SK-N-MC (cell line): Measurements from ENCODE around the gene LILRA5.
"Not testable (repeated sequence)": the region's sequence is repeated elsewhere in the genome, so short reads cannot be mapped to it uniquely, and the experiment has no call there.

Experiments used
- DNase-seq: peaks from one replicate; pipeline ENCODE4 v3.0.0-alpha.2; 2011; ENCODE audit warnings: low read depth, low spot score
- H3K27ac ChIP-seq: fragments of 200-600 bp; sonication (generic); 2 replicates; pipeline ENCODE4 v1.5.1; 2016; ENCODE audit warnings: mixed run types
- H3K36me3 ChIP-seq: fragments of 200-600 bp; sonication (generic); 2 replicates; pipeline ENCODE4 v1.6.1; 2017; ENCODE audit warnings: antibody characterized with exemption, low read length, mixed read lengths; ENCODE audit not compliant: insufficient read depth
- H3K4me3 ChIP-seq: fragments of 200-600 bp; sonication (generic); 2 replicates; pipeline ENCODE4 v1.5.1; 2016
- H3K9ac ChIP-seq: fragments of 200-600 bp; sonication (generic); 2 replicates; pipeline ENCODE4 v1.8.0; 2017; ENCODE audit warnings: mixed run types, mixed read lengths; ENCODE audit not compliant: insufficient read length
- H3K9me3 ChIP-seq: fragments of 200-600 bp; sonication (generic); 2 replicates; pipeline ENCODE4 v1.6.1; 2017; ENCODE audit warnings: low read depth, mild to moderate bottlenecking, antibody characterized with exemption, low read length, moderate library complexity, mixed read lengths
- EZH2 ChIP-seq: fragments of 200-600 bp; sonication (generic); IDR thresholded peaks from one replicate; pipeline ENCODE4 v1.6.1; 2017; ENCODE audit warnings: antibody characterized with exemption
- FOXP2 ChIP-seq: optimal IDR thresholded peaks from 2 replicates; pipeline ENCODE3; 2011; ENCODE audit warnings: mild to moderate bottlenecking, moderate library complexity; ENCODE audit not compliant: insufficient read depth; ENCODE audit errors: extremely low read length, control extremely low read depth
- POLR2AphosphoS5 ChIP-seq: IDR thresholded peaks from 2 replicates; pipeline ENCODE4 v1.6.1; 2012; ENCODE audit warnings: mild to moderate bottlenecking, low read depth, low read length, borderline replicate concordance

The LILRA5 gene

DNA sequence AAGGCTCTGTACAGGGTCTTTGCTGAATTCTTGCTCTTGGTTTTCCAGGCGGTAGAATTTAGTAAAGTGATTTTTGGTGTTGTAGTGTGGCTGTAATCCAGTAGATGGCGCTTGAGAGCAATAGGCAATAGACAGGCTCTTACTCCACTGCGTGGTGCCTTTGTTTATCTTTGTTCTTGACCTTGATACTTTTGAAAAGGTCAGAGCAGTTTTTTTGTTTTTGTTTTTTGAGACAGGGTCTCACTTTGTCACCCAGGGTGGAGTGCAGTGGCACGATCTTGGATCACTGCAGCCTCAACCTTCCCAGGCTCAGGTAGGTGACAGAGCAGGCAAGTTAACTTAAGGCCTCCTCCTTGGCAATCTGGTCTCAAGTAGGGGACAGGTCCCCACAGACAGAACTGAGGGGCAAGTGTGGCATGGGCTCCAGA lies 12.2 kb upstream of the LILRA5 start:
- H3K27ac ChIP-seq = no peak overlapping the region
- H3K9me3 ChIP-seq = no peaks in the 10 kb centered on the region
- H3K9ac ChIP-seq = no peak overlapping the region
- TF ChIP-seq POLR2AphosphoS5 (no peak), EZH2 (no peak), FOXP2 (no peak)
- no peak for DNase-seq
- H3K36me3 ChIP-seq = no peaks in the 10 kb centered on the region
- H3K4me3 ChIP-seq = no peak overlapping the region

DNA sequence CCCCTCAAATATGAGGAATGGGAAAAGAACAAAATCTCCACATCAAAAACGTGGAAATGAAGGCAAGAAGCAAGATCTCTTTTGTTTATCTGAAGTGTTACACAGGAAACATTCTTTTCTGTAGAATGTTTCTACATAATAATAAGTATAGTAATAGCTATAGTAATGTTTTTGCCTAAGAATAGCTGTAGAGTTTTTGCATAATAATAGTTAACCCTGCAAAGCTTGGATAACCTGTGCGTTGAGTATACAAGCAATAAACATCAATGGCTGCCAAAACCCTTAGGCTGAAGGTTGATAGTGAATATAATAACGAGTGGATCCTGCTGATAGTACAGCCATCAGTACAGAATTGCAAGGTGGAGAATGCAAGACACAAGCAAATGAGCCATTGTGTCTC lies 11.1 kb upstream of the LILRA5 start:
- Histone ChIP-seq H3K36me3 (no peaks in the 10 kb centered on the region), H3K27ac (no peak overlapping the region), H3K9ac (no peak overlapping the region), H3K4me3 (no peak overlapping the region), H3K9me3 (no peaks in the 10 kb centered on the region)
- TF ChIP-seq POLR2AphosphoS5 = no peak
- TF ChIP-seq EZH2 = no peak
- TF ChIP-seq FOXP2 = no peak
- DNase-seq = no peak

DNA sequence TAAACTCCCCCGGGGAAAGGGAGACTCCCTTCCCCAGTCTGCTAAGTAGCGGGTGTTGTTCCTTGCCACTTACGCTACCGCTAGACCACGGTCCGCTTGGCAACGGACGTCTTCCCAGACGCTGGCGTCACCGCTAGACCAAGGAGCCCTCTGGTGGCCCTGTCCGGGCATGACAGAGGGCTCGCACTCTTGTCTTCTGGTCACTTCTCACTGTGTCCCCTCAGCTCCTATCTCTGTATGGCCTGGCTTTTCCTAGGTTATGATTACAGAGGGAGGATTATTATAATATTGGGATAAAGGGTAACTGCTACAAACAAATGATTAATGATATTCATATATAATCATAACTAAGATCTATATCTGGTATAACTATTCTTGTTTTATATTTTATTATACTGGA lies 10.0 kb upstream of the LILRA5 start:
- not testable (repeated sequence) for H3K9ac ChIP-seq, H3K36me3 ChIP-seq, DNase-seq, H3K4me3 ChIP-seq, H3K27ac ChIP-seq, H3K9me3 ChIP-seq

DNA sequence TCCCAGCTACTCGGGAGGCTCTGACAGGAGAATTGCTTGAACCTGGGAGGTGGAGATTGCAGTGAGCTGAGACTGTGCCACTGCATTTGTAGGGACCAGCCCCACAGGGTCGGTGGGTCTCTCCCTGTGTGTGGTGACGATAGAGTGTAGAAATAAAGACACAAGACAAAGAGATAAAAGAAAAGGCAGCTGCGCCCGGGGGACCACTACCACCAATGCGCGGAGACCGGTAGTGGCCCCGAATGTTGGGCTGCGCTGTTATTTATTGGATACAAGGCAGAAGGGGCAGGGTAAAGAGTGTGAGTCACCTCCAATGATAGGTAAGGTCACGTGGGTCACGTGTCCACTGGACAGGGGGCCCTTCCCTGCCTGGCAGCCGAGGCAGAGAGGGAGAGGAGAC lies 9.3 kb upstream of the LILRA5 start:
- H3K27ac ChIP-seq, H3K36me3 ChIP-seq, H3K4me3 ChIP-seq, H3K9ac ChIP-seq, H3K9me3 ChIP-seq, DNase-seq: not testable (repeated sequence)

DNA sequence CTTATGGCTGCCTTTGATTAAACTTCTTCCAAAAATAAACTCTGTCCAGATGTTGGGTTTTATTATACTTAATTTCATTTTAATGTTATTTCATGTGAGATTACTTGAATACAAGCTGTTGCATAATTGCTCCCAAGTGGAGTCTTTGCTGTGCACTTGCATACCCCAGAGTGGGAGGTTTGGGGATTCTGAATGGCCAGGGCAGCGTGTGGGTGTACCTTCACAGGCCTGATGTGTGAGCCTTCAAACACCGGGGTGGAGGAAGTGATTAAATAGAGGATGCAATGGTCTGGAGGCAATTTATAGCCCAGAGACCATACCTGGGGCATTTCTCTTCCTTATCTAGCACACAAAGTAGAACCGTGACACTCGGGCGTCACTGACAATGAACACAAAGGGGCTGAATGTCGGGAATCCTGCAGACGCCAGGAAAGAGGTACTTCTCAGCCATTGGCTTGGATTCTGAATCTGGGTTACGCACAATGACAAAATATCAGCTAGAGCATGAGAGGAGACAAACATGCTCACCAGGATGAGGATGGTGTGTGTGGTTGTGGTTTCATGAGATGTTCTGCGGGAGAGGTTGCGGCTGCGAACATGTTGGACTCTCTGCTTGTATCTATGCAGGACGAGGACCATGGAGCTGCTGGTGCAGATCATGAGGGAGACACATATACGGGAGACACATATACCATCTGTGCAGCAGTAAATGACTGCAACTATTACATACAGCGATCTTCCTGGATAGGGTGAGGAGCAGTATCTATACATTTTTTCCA lies 7.1 kb upstream of the LILRA5 start:
- H3K4me3 ChIP-seq = no peak overlapping the region
- H3K27ac ChIP-seq = no peak overlapping the region
- no peak for TF ChIP-seq EZH2
- no peak for TF ChIP-seq FOXP2
- TF ChIP-seq POLR2AphosphoS5 = no peak
- H3K36me3 ChIP-seq = no peaks in the 10 kb centered on the region
- H3K9ac ChIP-seq = no peak overlapping the region
- DNase-seq = no peak
- no peaks in the 10 kb centered on the region for H3K9me3 ChIP-seq

DNA sequence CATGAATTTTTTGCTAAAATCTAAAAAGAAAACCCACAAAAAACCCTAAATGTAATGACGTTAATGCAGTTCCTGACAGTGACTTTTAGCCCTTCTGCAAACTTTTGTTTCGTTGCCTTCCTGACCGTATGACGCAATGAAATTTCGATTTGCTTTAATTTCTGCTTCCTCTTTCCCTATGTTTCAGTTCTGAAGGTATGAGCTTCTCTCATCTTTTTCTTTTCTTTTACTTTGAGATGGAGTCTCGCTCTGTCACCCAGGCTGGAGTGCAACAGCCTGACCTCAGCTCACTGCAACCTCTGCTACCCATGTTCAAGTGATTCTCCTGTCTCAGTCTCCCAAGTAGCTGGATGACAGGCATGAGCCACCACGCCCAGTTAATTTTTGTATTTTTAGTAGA lies 6.1 kb upstream of the LILRA5 start:
- H3K4me3 ChIP-seq = no peak overlapping the region
- no peak overlapping the region for H3K9ac ChIP-seq
- no peaks in the 10 kb centered on the region for H3K36me3 ChIP-seq
- H3K27ac ChIP-seq = no peak overlapping the region
- H3K9me3 ChIP-seq = no peaks in the 10 kb centered on the region
- DNase-seq = no peak
- TF ChIP-seq POLR2AphosphoS5 (no peak), FOXP2 (no peak), EZH2 (no peak)

DNA sequence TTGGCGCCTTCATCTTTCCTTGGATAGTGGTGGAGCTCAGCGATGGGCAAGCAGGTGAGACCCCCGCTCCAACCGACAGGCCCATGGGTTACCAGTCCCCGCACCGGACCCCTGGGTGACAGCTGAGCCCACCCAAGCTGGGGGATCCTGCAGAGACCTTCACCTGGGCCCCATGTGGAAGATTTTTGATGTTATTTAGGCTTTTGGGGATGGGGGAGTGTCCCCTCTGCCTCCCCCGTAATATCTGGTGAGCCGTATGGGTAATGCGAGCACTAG lies 4.9 kb upstream of the LILRA5 start:
- no peak for DNase-seq
- Histone ChIP-seq H3K9me3 (no peaks in the 10 kb centered on the region), H3K27ac (no peak overlapping the region), H3K36me3 (no peaks in the 10 kb centered on the region), H3K4me3 (no peak overlapping the region), H3K9ac (no peak overlapping the region)
- TF ChIP-seq FOXP2 (no peak), POLR2AphosphoS5 (no peak), EZH2 (no peak)

DNA sequence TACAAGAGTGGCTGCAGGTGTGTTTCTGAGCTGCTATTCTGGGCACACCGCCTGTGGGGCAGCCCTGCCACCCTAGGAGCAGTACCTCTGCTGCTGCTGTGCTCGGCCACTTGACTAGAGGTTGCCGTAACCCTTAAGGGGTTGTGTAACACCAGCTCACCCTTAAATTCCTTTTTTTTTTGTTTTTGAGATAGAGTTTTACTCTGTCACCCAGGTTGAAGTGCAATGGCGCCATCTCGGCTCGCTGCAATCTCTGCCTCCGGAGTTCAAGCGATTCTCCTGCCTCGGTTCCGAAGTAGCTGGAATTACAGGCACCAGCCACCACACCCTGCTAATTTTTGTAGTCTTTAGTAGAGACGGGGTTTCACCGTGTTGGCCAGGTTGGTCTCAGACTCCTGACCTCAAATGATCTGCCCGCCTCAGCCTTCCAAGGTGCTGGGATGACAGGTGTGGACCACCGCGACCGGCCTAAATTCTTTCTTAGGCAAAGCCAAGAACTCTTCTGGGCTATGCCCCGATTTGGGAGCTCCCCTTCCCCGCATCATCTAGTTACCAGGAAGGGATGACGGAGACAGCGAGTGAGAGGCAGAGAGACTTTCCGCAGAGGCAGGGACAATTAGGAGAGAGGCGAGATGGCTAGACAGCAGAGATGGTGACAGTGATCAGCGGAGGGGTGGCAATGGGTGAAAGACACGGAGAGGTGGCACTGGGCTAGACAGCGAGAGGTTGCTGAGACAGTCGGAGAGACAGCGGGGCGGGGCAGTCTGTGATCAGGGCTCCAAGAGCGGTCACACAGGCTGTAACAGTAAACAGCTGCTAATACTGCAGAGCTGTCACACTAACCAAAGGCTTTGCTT lies 4.4 kb upstream of the LILRA5 start:
- no peak overlapping the region for H3K27ac ChIP-seq
- TF ChIP-seq POLR2AphosphoS5 (no peak), FOXP2 (no peak), EZH2 (no peak)
- no peak overlapping the region for H3K9ac ChIP-seq
- H3K4me3 ChIP-seq = no peak overlapping the region
- no peaks in the 10 kb centered on the region for H3K9me3 ChIP-seq
- DNase-seq = no peak
- H3K36me3 ChIP-seq = no peaks in the 10 kb centered on the region

DNA sequence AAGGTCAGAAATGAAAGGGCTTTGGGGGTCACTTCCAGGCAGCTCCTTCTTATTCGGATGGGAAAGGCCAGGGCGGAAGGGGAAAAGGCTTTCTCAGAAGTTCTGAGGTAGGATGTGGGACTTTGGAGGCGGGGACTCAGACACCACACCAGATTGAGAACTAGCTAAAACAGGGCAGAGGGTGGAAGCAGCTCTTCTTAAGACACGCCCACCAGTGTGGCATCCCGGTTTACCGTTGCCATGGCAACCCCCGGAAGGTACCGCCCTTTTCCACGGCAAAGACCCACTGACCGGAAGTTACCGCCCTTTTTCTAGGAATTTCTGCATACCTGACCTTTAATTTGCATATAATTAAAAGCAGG lies 3.8 kb upstream of the LILRA5 start:
- Histone ChIP-seq H3K9ac (no peak overlapping the region), H3K36me3 (no peaks in the 10 kb centered on the region), H3K9me3 (no peaks in the 10 kb centered on the region), H3K4me3 (no peak overlapping the region), H3K27ac (no peak overlapping the region)
- TF ChIP-seq FOXP2 (no peak), EZH2 (no peak), POLR2AphosphoS5 (no peak)
- DNase-seq = no peak
